NB4 (cell line): ENCODE measurements around the gene TEX264.

Experiments used
- DNase-seq: peaks from one replicate; pipeline ENCODE4 v3.0.0; 2010; ENCODE audit warnings: low read depth
- H3K4me3 ChIP-seq: one replicate; pipeline ENCODE4 v1.5.1; 2011; ENCODE audit warnings: mild to moderate bottlenecking, low read depth, low read length, moderate library complexity
- MAX ChIP-seq: IDR thresholded peaks from 2 replicates; pipeline ENCODE4 v1.6.1; 2011; ENCODE audit warnings: low read depth, low read length
- MYC ChIP-seq: IDR thresholded peaks from 2 replicates; pipeline ENCODE4 v1.6.1; 2011; ENCODE audit warnings: low read depth, low read length
- POLR2A ChIP-seq: IDR thresholded peaks from 2 replicates; pipeline ENCODE4 v1.6.1; 2011; ENCODE audit warnings: mild to moderate bottlenecking; ENCODE audit not compliant: insufficient read length; ENCODE audit errors: extremely low read depth
- TF ChIP-seq, protein P1 (sequence below): IDR thresholded peaks from one replicate; pipeline ENCODE4 v1.5.1; 2012; ENCODE audit warnings: low read depth, low read length

TEX264 gene

GRCh38 chr3:51692980-51693395, 21.9 kb downstream of the TEX264 start:
- no peak for DNase-seq
- no peak overlapping the region for H3K4me3 ChIP-seq
- TF ChIP-seq POLR2A (no peak), MAX (no peak), MYC (no peak)
- TF ChIP-seq, protein P1, sequence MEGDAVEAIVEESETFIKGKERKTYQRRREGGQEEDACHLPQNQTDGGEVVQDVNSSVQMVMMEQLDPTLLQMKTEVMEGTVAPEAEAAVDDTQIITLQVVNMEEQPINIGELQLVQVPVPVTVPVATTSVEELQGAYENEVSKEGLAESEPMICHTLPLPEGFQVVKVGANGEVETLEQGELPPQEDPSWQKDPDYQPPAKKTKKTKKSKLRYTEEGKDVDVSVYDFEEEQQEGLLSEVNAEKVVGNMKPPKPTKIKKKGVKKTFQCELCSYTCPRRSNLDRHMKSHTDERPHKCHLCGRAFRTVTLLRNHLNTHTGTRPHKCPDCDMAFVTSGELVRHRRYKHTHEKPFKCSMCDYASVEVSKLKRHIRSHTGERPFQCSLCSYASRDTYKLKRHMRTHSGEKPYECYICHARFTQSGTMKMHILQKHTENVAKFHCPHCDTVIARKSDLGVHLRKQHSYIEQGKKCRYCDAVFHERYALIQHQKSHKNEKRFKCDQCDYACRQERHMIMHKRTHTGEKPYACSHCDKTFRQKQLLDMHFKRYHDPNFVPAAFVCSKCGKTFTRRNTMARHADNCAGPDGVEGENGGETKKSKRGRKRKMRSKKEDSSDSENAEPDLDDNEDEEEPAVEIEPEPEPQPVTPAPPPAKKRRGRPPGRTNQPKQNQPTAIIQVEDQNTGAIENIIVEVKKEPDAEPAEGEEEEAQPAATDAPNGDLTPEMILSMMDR: no peak

DNA sequence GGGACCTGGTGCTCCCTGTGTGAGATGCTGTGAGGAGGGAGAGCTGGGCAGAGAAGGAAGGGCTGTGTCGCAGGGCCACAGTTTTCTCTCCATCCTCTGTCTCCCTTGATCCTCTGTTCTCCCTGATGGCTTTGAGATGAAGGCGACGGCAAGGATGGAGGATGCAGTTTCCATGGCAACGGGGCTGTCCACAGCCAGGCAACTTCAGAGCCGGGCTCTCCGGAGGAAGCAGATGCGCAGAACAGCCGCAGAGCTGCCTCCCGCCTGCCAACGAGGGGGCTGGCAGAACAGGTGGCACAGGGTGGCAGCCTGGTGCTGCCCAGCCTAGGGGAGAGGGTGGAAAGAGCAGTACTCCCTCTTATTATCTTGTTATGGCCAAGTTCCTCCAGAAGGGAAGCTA, 25.9 kb downstream of the TEX264 start:
- DNase-seq: no peak
- TF ChIP-seq POLR2A (no peak), MAX (no peak), MYC (no peak)
- TF ChIP-seq, protein P1: no peak
- no peak overlapping the region for H3K4me3 ChIP-seq

- TF ChIP-seq MYC (no peak), MAX (no peak), POLR2A (no peak)
- TF ChIP-seq, protein P1: no peak
- no peak for DNase-seq
- H3K4me3 ChIP-seq: no peak overlapping the region
Measured at GRCh38 chr3:51698209-51698608, 27.2 kb downstream of the TEX264 start.

DNA sequence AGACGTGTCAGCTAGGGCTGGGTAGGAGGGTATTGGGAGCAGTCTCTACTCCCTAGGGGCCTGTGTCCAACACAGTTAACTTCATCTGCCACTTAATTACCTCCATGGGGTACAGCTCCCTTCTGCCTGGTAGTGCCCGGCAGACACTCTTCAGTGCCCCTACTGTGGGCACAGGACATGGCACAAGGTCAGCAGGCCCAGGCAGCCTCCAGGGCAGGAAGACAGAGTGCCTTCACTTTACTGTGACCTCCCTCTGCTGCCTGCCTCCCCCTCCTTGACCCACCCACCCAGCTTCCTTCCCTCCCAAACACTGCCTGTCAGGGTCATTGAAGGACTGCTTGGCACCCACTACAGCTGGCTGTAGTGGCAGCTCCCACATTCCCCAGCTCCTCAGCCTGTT, 29.4 kb downstream of the TEX264 start:
- DNase-seq: no peak
- no peak overlapping the region for H3K4me3 ChIP-seq
- TF ChIP-seq MYC (no peak), POLR2A (no peak), MAX (no peak)
- TF ChIP-seq, protein P1: no peak

GRCh38 chr3:51702156-51702555, 31.1 kb downstream of the TEX264 start:
- DNase-seq: no peak
- TF ChIP-seq MAX: no peak
- TF ChIP-seq, protein P1: no peak
- no peak for TF ChIP-seq POLR2A
- no peak for TF ChIP-seq MYC
- H3K4me3 ChIP-seq: no peak overlapping the region
